H1 (cell line): ENCODE measurements around the gene TMEM128. TPM values are rescaled to one million over a fixed set of nuclear protein-coding genes. Genes with fewer than 3 reads are reported as not detected.

ENCODE experiments used
- CTCF ChIA-PET: fragments of 300-600 bp; sonication (Branson Sonifier 250); formaldehyde crosslinking; loops from one replicate; lab custom pipeline; 2021; ENCODE audit not compliant: partially characterized antibody; lab: Charles Lee
- POLR2A ChIA-PET: fragments of 300-600 bp; sonication (Branson Sonifier 250); formaldehyde crosslinking; loops from one replicate; lab custom pipeline; 2021; ENCODE audit warnings: inconsistent platforms; ENCODE audit not compliant: partially characterized antibody; lab: Charles Lee
- DNase-seq, 2 experiments: peaks; one replicate each; pipeline versions ENCODE4 v3.0.0 to v3.0.0-alpha.2; 2010 to 2022; ENCODE audit warnings: low spot score in 2 of 2, low read depth in 1 of 2, mixed read lengths in 1 of 2
- FAIRE-seq: peaks from 2 replicates; lab custom pipeline; 2011; peaks lifted over from hg19 to GRCh38; lab: Jason Lieb, UNC
- H2AFZ ChIP-seq: 2 replicates; pipeline ENCODE4 v1.8.1; 2012; ENCODE audit warnings: low read length, inconsistent platforms
- H2AK5ac ChIP-seq: 2 replicates; pipeline ENCODE4 v1.6.1; 2013; ENCODE audit warnings: low read depth, low read length
- H2BK120ac ChIP-seq: replicated peaks from 2 replicates; pipeline ENCODE3; 2013; ENCODE audit warnings: low read depth, low read length, inconsistent platforms
- H2BK12ac ChIP-seq: 2 replicates; pipeline ENCODE4 v1.6.1; 2013; ENCODE audit warnings: low read depth, low read length
- H2BK15ac ChIP-seq: 2 replicates; pipeline ENCODE4 v1.6.1; 2013; ENCODE audit warnings: low read length
- H2BK20ac ChIP-seq: 2 replicates; pipeline ENCODE4 v1.6.1; 2013; ENCODE audit warnings: low read length
- H2BK5ac ChIP-seq: 2 replicates; pipeline ENCODE4 v1.6.1; 2013; ENCODE audit warnings: low read depth, low read length
- H3K14ac ChIP-seq: 2 replicates; pipeline ENCODE4 v1.6.1; 2013; ENCODE audit warnings: inconsistent platforms; ENCODE audit not compliant: insufficient read length
- H3K18ac ChIP-seq: 2 replicates; pipeline ENCODE4 v1.6.1; 2013; ENCODE audit warnings: low read length; ENCODE audit errors: extremely low read depth
- H3K23ac ChIP-seq: 2 replicates; pipeline ENCODE4 v1.6.1; 2013; ENCODE audit warnings: inconsistent platforms; ENCODE audit not compliant: insufficient read length
- H3K23me2 ChIP-seq: 2 replicates; pipeline ENCODE4 v1.6.1; 2013; ENCODE audit warnings: low read depth, low read length
- H3K27ac ChIP-seq: 2 replicates; pipeline ENCODE4 v1.6.1; 2011; ENCODE audit warnings: low read depth, low read length, inconsistent platforms
- H3K27me3 ChIP-seq, 4 experiments: replicated peaks in 1 of 4; 1 replicate in 1 of 4; 2 replicates in 3 of 4; pipeline versions ENCODE4 v1.6.1 to v1.8.1; 2011 to 2013; ENCODE audit warnings: low read length in 3 of 4, mild to moderate bottlenecking in 3 of 4, inconsistent platforms in 2 of 4, mixed read lengths in 2 of 4, moderate library complexity in 1 of 4; ENCODE audit not compliant: control insufficient read depth in 3 of 4, insufficient read depth in 3 of 4; ENCODE audit errors: extremely low read depth in 1 of 4
- H3K36me3 ChIP-seq, 4 experiments: 2 replicates each; pipeline versions ENCODE4 v1.6.1 to v1.8.1; 2011 to 2013; ENCODE audit warnings: mild to moderate bottlenecking in 4 of 4, low read length in 3 of 4, moderate library complexity in 2 of 4, control low read depth in 1 of 4, inconsistent platforms in 1 of 4; ENCODE audit not compliant: insufficient read depth in 4 of 4, control insufficient read depth in 2 of 4
- H3K4ac ChIP-seq: replicated peaks from 2 replicates; pipeline ENCODE3; 2013; ENCODE audit warnings: low read length, low read depth, mixed read lengths, inconsistent platforms; ENCODE audit not compliant: insufficient read length
- H3K4me1 ChIP-seq, 4 experiments: replicated peaks in 1 of 4; 1 replicate in 1 of 4; 2 replicates in 3 of 4; pipeline versions ENCODE4 v1.6.1 to v1.8.1; 2011 to 2013; ENCODE audit warnings: low read length in 3 of 4, inconsistent platforms in 2 of 4, mixed read lengths in 1 of 4; ENCODE audit not compliant: insufficient read depth in 4 of 4, control insufficient read depth in 3 of 4
- H3K4me2 ChIP-seq, 2 experiments: 2 replicates each; pipeline versions ENCODE4 v1.6.1 to v1.8.1; 2011 to 2013; ENCODE audit warnings: low read depth in 2 of 2, low read length in 2 of 2, control low read depth in 1 of 2, inconsistent platforms in 1 of 2, mild to moderate bottlenecking in 1 of 2; ENCODE audit not compliant: insufficient read depth in 1 of 2
- H3K4me3 ChIP-seq, 4 experiments: fragments of 200-600, 300-600 bp in 1 of 4; sonication (generic), shearing (Covaris generic), sonication (Bioruptor Twin) in 1 of 4; 2 replicates each; pipeline versions ENCODE4 v1.5.1 to v1.8.1; 2011 to 2016; ENCODE audit warnings: low read length in 4 of 4, low read depth in 3 of 4, control low read depth in 2 of 4, inconsistent platforms in 2 of 4, mild to moderate bottlenecking in 2 of 4, mixed read lengths in 1 of 4, moderate library complexity in 1 of 4; ENCODE audit not compliant: insufficient read depth in 2 of 4; ENCODE audit errors: extremely low read depth in 1 of 4
- H3K56ac ChIP-seq: replicated peaks from 2 replicates; pipeline ENCODE3; 2013; ENCODE audit warnings: low read depth, mild to moderate bottlenecking, mixed read lengths, low read length, inconsistent platforms; ENCODE audit not compliant: insufficient read length
- H3K79me1 ChIP-seq: 2 replicates; pipeline ENCODE4 v1.6.1; 2013; ENCODE audit warnings: low read depth, low read length, control low read depth
- H3K79me2 ChIP-seq, 2 experiments: 2 replicates each; pipeline versions ENCODE4 v1.6.1 to v1.8.1; 2012 to 2013; ENCODE audit warnings: low read length in 2 of 2, mild to moderate bottlenecking in 2 of 2, inconsistent platforms in 1 of 2; ENCODE audit not compliant: insufficient read depth in 2 of 2, control insufficient read depth in 1 of 2
- H3K9ac ChIP-seq, 4 experiments: replicated peaks in 1 of 4; 1 replicate in 1 of 4; 2 replicates in 3 of 4; pipeline versions ENCODE4 v1.6.1 to v1.8.1; 2011 to 2013; ENCODE audit warnings: low read depth in 3 of 4, low read length in 3 of 4, control low read depth in 2 of 4, mild to moderate bottlenecking in 2 of 4, moderate library complexity in 2 of 4, inconsistent platforms in 1 of 4; ENCODE audit errors: extremely low read depth in 1 of 4
- H3K9me3 ChIP-seq, 2 experiments: 2 replicates each; pipeline versions ENCODE4 v1.6.1 to v1.8.1; 2012 to 2013; ENCODE audit warnings: mild to moderate bottlenecking in 2 of 2, moderate library complexity in 2 of 2, control low read depth in 1 of 2, inconsistent platforms in 1 of 2, low read depth in 1 of 2, low read length in 1 of 2, mixed read lengths in 1 of 2; ENCODE audit not compliant: insufficient read depth in 2 of 2
- H4K20me1 ChIP-seq, 2 experiments: replicated peaks in 1 of 2; 2 replicates each; pipeline versions ENCODE3 to v1.8.1; 2011 to 2013; ENCODE audit warnings: inconsistent platforms in 2 of 2, low read length in 2 of 2, mild to moderate bottlenecking in 1 of 2; ENCODE audit not compliant: insufficient read depth in 2 of 2, control insufficient read depth in 1 of 2
- H4K5ac ChIP-seq: 2 replicates; pipeline ENCODE4 v1.6.1; 2013; ENCODE audit warnings: low read length, low read depth, mixed read lengths, inconsistent platforms; ENCODE audit not compliant: insufficient read length
- H4K8ac ChIP-seq: 2 replicates; pipeline ENCODE4 v1.8.0; 2013; ENCODE audit warnings: mild to moderate bottlenecking, moderate library complexity, low read length, inconsistent platforms; ENCODE audit not compliant: insufficient read depth; ENCODE audit errors: extremely low read depth
- H4K91ac ChIP-seq: replicated peaks from 2 replicates; pipeline ENCODE3; 2013; ENCODE audit warnings: low read length, mixed read lengths, inconsistent platforms; ENCODE audit not compliant: insufficient read length
- ATF3 ChIP-seq: IDR thresholded peaks from 2 replicates; pipeline ENCODE4 v1.6.1; 2011; ENCODE audit warnings: low read depth, mild to moderate bottlenecking, low read length; ENCODE audit not compliant: insufficient read depth
- BRCA1 ChIP-seq: IDR thresholded peaks from 2 replicates; pipeline ENCODE4 v1.6.1; 2012; ENCODE audit warnings: low read depth, low read length, improper control_type of control experiment
- CHD2 ChIP-seq: IDR thresholded peaks from 2 replicates; pipeline ENCODE4 v1.6.1; 2012; ENCODE audit warnings: low read length, improper control_type of control experiment
- CTBP2 ChIP-seq: IDR thresholded peaks from 2 replicates; pipeline ENCODE4 v1.7.0; 2011; ENCODE audit warnings: borderline replicate concordance, mild to moderate bottlenecking, moderate library complexity, mixed read lengths, low read length; ENCODE audit not compliant: insufficient read depth, insufficient read length
- KDM1A ChIP-seq: fragments of 200-600, 300-600 bp; sonication (generic); IDR thresholded peaks from 2 replicates; pipeline ENCODE4 v1.7.1; 2016; ENCODE audit warnings: mild to moderate bottlenecking, low read length, borderline replicate concordance
- KDM4A ChIP-seq: IDR thresholded peaks from one replicate; pipeline ENCODE4 v1.7.1; 2012; ENCODE audit warnings: low read depth, mild to moderate bottlenecking, moderate library complexity, low read length, inconsistent platforms; ENCODE audit not compliant: severe bottlenecking
- NANOG ChIP-seq: IDR thresholded peaks from 2 replicates; pipeline ENCODE4 v1.6.1; 2011; ENCODE audit warnings: low read length, low read depth, mild to moderate bottlenecking, inconsistent platforms; ENCODE audit not compliant: insufficient read depth, poor library complexity, severe bottlenecking
- POU5F1 ChIP-seq: IDR thresholded peaks from 2 replicates; pipeline ENCODE4 v1.6.1; 2011; ENCODE audit warnings: low read depth, mild to moderate bottlenecking, low read length, moderate library complexity
- SAP30 ChIP-seq: fragments of 300-600 bp; sonication (generic); IDR thresholded peaks from 2 replicates; pipeline ENCODE4 v1.7.1; 2012; ENCODE audit warnings: low read length, moderate library complexity, mild to moderate bottlenecking, inconsistent platforms; ENCODE audit not compliant: insufficient read depth, insufficient replicate concordance
- SP2 ChIP-seq: IDR thresholded peaks from 2 replicates; pipeline ENCODE4 v1.6.1; 2012; ENCODE audit warnings: mild to moderate bottlenecking, low read length, inconsistent platforms
- SRF ChIP-seq: IDR thresholded peaks from 2 replicates; pipeline ENCODE4 v1.6.1; 2011; ENCODE audit warnings: mild to moderate bottlenecking, low read depth, low read length, moderate library complexity
- TEAD4 ChIP-seq: IDR thresholded peaks from 2 replicates; pipeline ENCODE4 v1.6.1; 2012; ENCODE audit warnings: low read depth, low read length, inconsistent platforms, mixed read lengths
- WGBS, 2 experiments: shearing (Covaris generic) in 1 of 2; methylation state at CpG; one replicate each; pipeline versions ENCODE4 v1.1.6 to v1.1.7; 2013 to 2015; ENCODE audit warnings: low lambda C conversion rate in 2 of 2, mixed read lengths in 2 of 2, inconsistent platforms in 1 of 2, low coverage in 1 of 2, missing lambda C conversion rate in 1 of 2; ENCODE audit not compliant: insufficient replicate concordance in 2 of 2, insufficient coverage in 1 of 2, insufficient read length in 1 of 2; ENCODE audit errors: extremely low coverage in 1 of 2, missing lambda C conversion rate in 1 of 2; 5-methylcytosine and 5-hydroxymethylcytosine counted together
- polyA plus RNA-seq, 7 experiments: library from polyadenylated mRNA; depleted of rRNA in 3 of 7; stranded (reverse) in 5 of 7; unstranded in 2 of 7; fragments of >200 nt in 5 of 7; fragments of 200-250 nt in 2 of 7; gene quantifications; 1 replicate in 5 of 7; 2 replicates in 1 of 7; 4 replicates in 1 of 7; pipeline versions ENCODE4 v1.2.1 to v1.2.3, GENCODE V29; 2011 to 2013; ENCODE audit warnings: missing spikeins in 2 of 7, mixed read lengths in 2 of 7
- total RNA-seq: library from RNA; stranded (reverse); fragmentation: NEBNext Ultra II Directional; extraction: Animal tissue kit (Norgen Biotek cat#: 25700); gene quantifications from 2 replicates; pipeline ENCODE4 v1.2.1, GENCODE V29; 2021

Gene TMEM128
- total and polyA plus RNA-seq, 2 of the 8 experiments (the other 6 are each of a cell fraction or from before 2014, with no cell fraction given), result 17.7 to 33.6 TPM

GRCh38 chr4:4204401-4204745 is 43.6 kb downstream of the TMEM128 start:
- H2BK120ac ChIP-seq, result no peak overlapping the region
- no peaks in the 10 kb centered on the region for H3K79me2 ChIP-seq
- peaks cover 0 to 2% (median 0%) of the 10 kb centered on the region in 4 experiments; a peak in 1 of 7 replicates for H3K4me1 ChIP-seq
- TF ChIP-seq KDM4A (no peak), NANOG (no peak), KDM1A (no peak), SP2 (no peak), BRCA1 (no peak), SAP30 (no peak), SRF (no peak), CTBP2 (no peak), POU5F1 (no peak), ATF3 (no peak), CHD2 (no peak), TEAD4 (no peak)
- no peak overlapping the region for H3K56ac ChIP-seq
- no peak overlapping the region; the same call in 1 of the 2 replicates for H2AFZ ChIP-seq
- no peak overlapping the region for H2BK15ac ChIP-seq
- no peaks in the 10 kb centered on the region for H3K36me3 ChIP-seq
- H2BK5ac ChIP-seq, result no peak overlapping the region
- no peak overlapping the region for H2BK20ac ChIP-seq
- DNase-seq, result no peak
- no peak overlapping the region for H2AK5ac ChIP-seq
- H3K23me2 ChIP-seq, result no peaks in the 10 kb centered on the region
- no peaks in the 10 kb centered on the region for H3K9me3 ChIP-seq
- POLR2A ChIA-PET, result no interaction called here
- no peak overlapping the region for H4K5ac ChIP-seq
- no peak for FAIRE-seq
- H2BK12ac ChIP-seq, result no peak overlapping the region
- no peak overlapping the region for H3K27ac ChIP-seq
- H4K20me1 ChIP-seq, result no peaks in the 10 kb centered on the region
- H3K4me2 ChIP-seq, result no peak overlapping the region
- CTCF ChIA-PET, result interaction anchor here (0.7 to 4.0 kb wide), 2 partner anchors 21 to 444 kb away, joined by 3 to 13 read pairs; no protein-coding TSS in a partner anchor
- H3K27me3 ChIP-seq, result no peaks in the 10 kb centered on the region; a peak in 3 of 7 replicates
- no peak overlapping the region for H4K8ac ChIP-seq
- no peak overlapping the region for H3K18ac ChIP-seq
- H3K23ac ChIP-seq, result no peak overlapping the region
- no peak overlapping the region for H3K9ac ChIP-seq
- 96% methylated on average over 3 of the region's 3 CpGs; no CpG with 5 or more reads in 1 of the 2 experiments for WGBS, 2 experiments
- no peaks in the 10 kb centered on the region for H3K79me1 ChIP-seq
- H3K4ac ChIP-seq, result no peak overlapping the region
- no peak overlapping the region for H4K91ac ChIP-seq
- H3K4me3 ChIP-seq, result no peak overlapping the region
- no peak overlapping the region for H3K14ac ChIP-seq
